Testis (tissue), 2 donors: ENCODE results near the gene PIP4K2B.

Source experiments
- POLR2A ChIP-seq: fragments of 450-650 bp; IDR thresholded peaks from one replicate; pipeline ENCODE4 v1.6.1; 2017; ENCODE audit warnings: antibody characterized with exemption, mild to moderate bottlenecking, moderate library complexity
- TF ChIP-seq, protein P1 (sequence below), 3 experiments: fragments of 450-650 bp in 2 of 3; fragments of 200-600 bp in 1 of 3; sonication (generic) in 1 of 3; IDR thresholded peaks; one replicate each; pipeline ENCODE4 v1.5.1; 2016 to 2019; ENCODE audit warnings: antibody characterized with exemption in 3 of 3, mild to moderate bottlenecking in 2 of 3, moderate library complexity in 1 of 3

DNA sequence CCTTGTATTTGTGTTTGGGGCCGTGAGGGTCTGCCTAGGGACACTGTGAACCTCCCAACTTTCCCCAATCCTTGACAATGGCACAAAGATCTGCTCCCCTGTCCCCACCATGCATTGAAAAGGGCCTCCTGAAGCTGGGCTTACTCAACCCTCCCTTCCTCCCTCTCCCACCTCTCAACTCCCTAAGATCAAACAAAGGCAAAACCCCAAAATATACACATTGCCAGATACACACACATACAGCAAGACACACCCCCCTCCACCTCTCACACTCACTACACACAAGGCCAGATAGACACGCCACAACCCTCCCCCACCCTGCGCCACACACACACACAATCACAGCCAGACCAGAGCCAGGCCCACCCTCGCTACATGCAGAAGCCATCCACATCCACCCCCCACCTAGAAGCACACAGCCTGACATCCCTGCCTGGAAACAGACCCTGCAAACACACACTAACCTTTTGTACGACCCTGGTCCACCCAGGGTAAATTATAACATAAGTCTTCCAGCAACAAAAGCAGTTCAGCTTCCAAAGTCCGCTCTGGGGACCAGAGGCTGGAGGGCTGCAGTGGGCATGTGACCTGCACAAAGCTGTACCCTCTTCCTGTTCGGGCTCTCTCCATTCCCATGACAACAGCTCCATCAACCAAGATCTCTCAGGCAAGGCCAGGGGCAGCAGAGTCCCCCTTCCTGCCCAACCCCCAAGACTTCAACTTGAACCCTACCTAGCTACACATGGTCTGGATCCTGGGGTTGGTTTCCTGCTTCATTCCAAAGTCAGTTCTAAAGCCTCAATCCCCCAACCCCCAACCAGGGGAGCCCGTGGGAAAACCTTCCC lies 53.1 kb downstream of the PIP4K2B start:
- TF ChIP-seq, protein P1, sequence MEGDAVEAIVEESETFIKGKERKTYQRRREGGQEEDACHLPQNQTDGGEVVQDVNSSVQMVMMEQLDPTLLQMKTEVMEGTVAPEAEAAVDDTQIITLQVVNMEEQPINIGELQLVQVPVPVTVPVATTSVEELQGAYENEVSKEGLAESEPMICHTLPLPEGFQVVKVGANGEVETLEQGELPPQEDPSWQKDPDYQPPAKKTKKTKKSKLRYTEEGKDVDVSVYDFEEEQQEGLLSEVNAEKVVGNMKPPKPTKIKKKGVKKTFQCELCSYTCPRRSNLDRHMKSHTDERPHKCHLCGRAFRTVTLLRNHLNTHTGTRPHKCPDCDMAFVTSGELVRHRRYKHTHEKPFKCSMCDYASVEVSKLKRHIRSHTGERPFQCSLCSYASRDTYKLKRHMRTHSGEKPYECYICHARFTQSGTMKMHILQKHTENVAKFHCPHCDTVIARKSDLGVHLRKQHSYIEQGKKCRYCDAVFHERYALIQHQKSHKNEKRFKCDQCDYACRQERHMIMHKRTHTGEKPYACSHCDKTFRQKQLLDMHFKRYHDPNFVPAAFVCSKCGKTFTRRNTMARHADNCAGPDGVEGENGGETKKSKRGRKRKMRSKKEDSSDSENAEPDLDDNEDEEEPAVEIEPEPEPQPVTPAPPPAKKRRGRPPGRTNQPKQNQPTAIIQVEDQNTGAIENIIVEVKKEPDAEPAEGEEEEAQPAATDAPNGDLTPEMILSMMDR (IDR thresholded peaks at IDR 0.05): no peak
- TF ChIP-seq POLR2A: no peak
